SJSA1 (cell line): Measurements from ENCODE around the gene FGD3. TPM values are rescaled to one million over a fixed set of nuclear protein-coding genes. Genes with fewer than 3 reads are reported as not detected.
"Not testable (repeated sequence)": the region's sequence is repeated elsewhere in the genome, so short reads cannot be mapped to it uniquely, and the experiment has no call there.

Experiments used
- DNase-seq, 2 experiments: peaks; one replicate each; pipeline ENCODE4 v3.0.0-alpha.2; 2015 to 2020; ENCODE audit warnings: low spot score in 2 of 2, low read depth in 1 of 2
- H3K27ac ChIP-seq: fragments of 250-450 bp; sonication (Bioruptor Pico); 2 replicates; pipeline ENCODE4 v1.5.1; 2020; ENCODE audit warnings: mild to moderate bottlenecking, moderate library complexity
- H3K27me3 ChIP-seq: fragments of 250-450 bp; sonication (Bioruptor Pico); replicated peaks from 2 replicates; pipeline ENCODE4 v1.5.1; 2020; ENCODE audit warnings: mild to moderate bottlenecking, moderate library complexity
- H3K36me3 ChIP-seq: fragments of 250-450 bp; sonication (Bioruptor Pico); 2 replicates; pipeline ENCODE4 v1.5.1; 2020; ENCODE audit warnings: mild to moderate bottlenecking
- H3K4me1 ChIP-seq: fragments of 250-450 bp; sonication (Bioruptor Pico); replicated peaks from 2 replicates; pipeline ENCODE4 v1.6.1; 2021; ENCODE audit warnings: mild to moderate bottlenecking
- H3K4me3 ChIP-seq: fragments of 250-450 bp; sonication (Bioruptor Pico); 2 replicates; pipeline ENCODE4 v1.5.1; 2020; ENCODE audit warnings: mild to moderate bottlenecking
- H3K9me3 ChIP-seq: fragments of 250-450 bp; sonication (Bioruptor Pico); replicated peaks from 2 replicates; pipeline ENCODE4 v1.5.1; 2020; ENCODE audit warnings: mild to moderate bottlenecking
- total RNA-seq: library from RNA; depleted of rRNA; stranded (reverse); fragments of >200 nt; shearing (Covaris generic); gene quantifications from 2 replicates; pipeline ENCODE4 v1.2.3, GENCODE V29; 2014; rRNA removed

The FGD3 gene, protein sequence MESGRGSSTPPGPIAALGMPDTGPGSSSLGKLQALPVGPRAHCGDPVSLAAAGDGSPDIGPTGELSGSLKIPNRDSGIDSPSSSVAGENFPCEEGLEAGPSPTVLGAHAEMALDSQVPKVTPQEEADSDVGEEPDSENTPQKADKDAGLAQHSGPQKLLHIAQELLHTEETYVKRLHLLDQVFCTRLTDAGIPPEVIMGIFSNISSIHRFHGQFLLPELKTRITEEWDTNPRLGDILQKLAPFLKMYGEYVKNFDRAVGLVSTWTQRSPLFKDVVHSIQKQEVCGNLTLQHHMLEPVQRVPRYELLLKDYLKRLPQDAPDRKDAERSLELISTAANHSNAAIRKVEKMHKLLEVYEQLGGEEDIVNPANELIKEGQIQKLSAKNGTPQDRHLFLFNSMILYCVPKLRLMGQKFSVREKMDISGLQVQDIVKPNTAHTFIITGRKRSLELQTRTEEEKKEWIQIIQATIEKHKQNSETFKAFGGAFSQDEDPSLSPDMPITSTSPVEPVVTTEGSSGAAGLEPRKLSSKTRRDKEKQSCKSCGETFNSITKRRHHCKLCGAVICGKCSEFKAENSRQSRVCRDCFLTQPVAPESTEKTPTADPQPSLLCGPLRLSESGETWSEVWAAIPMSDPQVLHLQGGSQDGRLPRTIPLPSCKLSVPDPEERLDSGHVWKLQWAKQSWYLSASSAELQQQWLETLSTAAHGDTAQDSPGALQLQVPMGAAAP
- not detected in 2 replicates for total RNA-seq

DNA sequence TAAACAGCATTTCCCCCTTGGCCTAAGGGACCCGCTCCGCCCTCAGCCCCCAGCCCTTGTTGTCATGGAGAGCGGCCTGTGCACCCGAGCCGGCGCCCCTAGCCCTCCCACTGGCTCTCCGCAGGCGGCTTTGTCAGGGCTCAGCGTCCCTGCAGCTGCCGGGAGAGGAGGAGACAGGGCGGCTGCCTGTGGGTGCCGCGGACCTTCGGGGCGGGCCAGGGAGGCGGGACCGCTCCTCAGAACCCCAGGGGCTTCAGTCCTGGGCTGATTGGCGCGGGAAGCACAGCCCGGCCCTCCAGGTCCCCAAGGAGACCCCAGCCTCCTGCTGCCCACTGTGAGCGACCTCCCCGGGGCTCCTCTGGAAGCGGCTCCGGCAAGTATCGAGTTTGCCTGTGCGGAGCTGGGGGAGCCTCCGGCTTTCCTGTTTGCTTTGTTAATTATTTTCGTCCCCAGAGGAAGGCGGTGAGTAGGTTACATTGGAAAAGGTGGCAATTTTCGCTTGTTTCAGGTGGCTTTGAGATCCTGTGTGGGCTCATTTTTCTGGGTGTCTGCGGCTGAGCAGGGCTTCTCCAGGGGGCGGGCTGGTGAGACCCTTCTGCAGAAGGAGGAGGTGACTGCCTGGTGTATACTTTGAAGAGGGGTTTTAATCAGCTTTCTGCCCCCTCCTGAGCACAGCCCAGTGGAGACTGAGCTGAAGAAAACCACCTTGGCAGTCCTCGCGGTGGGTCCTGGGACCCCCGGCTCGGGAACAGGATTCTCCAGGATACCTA, at the start of gene FGD3:
TSS of gene FGD3 (plus strand) at position 256 of the 770 bp plus-strand sequence. CDS start 28,734 bp downstream, outside the sequence.
- H3K9me3 ChIP-seq, result no peaks in the 10 kb centered on the region
- H3K4me1 ChIP-seq, result no peaks in the 10 kb centered on the region
- DNase-seq, result no peak
- H3K36me3 ChIP-seq, result no peaks in the 10 kb centered on the region
- peak within 1 kb of the TSS; percentile 24 for H3K4me3 ChIP-seq
- H3K27ac ChIP-seq, result no peak within 1 kb of the TSS
- H3K27me3 ChIP-seq, result peaks cover 12% of the 10 kb centered on the region

DNA sequence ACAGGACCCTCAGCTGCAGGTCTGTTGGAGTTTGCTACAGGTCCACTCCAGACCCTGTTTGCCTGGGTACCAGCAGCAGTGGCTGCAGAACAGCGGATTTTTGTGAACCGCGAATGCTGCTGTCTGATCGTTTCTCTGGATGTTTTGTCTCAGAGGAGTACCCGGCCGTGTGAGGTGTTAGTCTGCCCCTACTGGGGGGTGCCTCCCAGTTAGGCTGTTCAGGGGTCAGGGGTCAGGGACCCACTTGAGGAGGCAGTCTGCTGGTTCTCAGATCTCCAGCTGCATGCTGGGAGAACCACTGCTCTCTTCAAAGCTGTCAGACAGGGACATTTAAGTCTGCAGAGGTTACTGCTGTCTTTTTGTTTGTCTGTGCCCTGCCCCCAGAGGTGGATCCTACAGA, 42.2 kb upstream of the FGD3 start:
- H3K27me3 ChIP-seq, H3K4me3 ChIP-seq, H3K27ac ChIP-seq, H3K9me3 ChIP-seq, H3K4me1 ChIP-seq, DNase-seq, H3K36me3 ChIP-seq: not testable (repeated sequence)

DNA sequence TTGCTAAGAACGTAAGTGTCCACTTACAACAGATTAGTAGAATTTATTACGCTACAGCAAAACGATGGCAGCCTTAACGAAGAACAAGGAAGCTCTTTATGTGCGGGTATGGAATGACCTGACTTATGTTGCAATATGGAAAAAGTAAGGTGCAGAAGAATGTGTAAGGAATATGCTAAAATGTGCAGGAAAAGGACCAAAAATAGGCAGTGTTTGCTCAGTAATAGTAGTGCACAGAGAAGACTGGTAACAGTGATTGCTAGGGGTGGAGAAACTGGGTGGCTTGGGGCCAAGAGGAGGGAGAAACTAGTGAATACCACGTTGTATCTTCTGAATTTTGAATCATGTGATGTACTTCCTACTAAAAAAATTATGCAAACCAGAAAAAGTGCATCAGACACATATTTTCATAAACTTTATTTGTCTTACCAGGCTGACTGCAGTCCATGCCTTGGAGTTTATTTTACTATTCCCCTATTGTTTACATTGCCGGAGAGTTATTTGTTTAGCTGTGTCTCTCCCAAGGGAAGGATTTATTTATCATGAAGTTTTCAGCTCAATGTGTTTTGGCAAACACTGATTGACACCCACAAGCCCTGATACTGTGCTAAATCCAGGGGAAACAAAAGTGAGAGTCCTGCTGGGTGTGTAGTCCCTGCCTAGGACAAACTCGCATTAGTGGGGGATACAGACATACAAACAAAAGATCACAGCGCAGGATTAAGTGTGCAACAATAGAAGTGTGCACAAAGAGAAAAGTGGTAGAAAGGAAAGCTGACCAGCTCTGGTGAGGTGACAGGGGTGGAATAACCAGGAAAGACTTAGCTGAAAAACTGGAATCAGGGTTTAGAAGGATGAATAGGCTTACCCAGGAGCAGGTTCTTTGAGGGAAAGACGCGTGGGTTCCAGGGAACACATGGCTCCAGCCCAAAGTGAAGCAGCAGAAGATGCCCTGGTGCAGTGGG, 35.5 kb upstream of the FGD3 start:
- H3K4me3 ChIP-seq, result no peak overlapping the region
- peaks cover 3% of the 10 kb centered on the region; the same call in 1 of the 2 replicates for H3K27me3 ChIP-seq
- H3K36me3 ChIP-seq, result no peaks in the 10 kb centered on the region
- no peak overlapping the region for H3K27ac ChIP-seq
- DNase-seq, result peak in 1 of 2 experiments; percentile 33
- H3K9me3 ChIP-seq, result no peaks in the 10 kb centered on the region
- peaks cover 10% of the 10 kb centered on the region for H3K4me1 ChIP-seq

DNA sequence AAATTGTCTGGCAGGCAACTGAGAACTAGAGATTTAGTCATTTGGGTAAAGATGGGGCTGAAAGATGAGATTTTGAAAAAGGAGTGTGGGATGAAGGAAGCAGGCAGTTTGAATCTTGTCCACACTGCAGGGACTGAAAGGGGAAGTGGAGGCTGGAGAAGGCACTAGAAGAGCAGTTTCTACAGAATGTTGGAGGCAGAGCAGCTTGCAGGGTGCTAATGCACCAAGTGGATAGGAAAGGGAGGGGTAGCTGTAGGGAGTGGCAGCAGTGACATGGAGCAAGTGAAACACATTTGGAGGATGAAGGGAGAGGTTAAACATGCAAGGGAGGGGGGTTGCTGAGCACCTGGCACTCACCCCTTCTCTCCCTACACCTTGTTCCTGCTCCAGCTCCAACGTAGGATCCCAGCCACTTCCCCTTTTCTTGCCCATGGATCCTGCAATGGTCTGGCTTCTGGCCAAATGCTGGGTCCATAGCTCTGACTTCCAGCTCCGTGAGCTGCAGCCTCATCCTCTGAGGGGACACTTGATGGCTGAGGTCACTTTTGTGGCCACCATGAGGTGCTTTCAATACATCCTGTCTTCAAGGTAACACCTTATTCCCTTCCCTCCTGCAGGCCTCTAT, 30.0 kb upstream of the FGD3 start:
- H3K4me3 ChIP-seq, result no peak overlapping the region
- H3K27me3 ChIP-seq, result peaks cover 4% of the 10 kb centered on the region; the same call in 1 of the 2 replicates
- H3K4me1 ChIP-seq, result no peaks in the 10 kb centered on the region; the same call in 1 of the 2 replicates
- H3K9me3 ChIP-seq, result no peaks in the 10 kb centered on the region
- no peak overlapping the region for H3K27ac ChIP-seq
- no peaks in the 10 kb centered on the region for H3K36me3 ChIP-seq
- DNase-seq, result no peak

DNA sequence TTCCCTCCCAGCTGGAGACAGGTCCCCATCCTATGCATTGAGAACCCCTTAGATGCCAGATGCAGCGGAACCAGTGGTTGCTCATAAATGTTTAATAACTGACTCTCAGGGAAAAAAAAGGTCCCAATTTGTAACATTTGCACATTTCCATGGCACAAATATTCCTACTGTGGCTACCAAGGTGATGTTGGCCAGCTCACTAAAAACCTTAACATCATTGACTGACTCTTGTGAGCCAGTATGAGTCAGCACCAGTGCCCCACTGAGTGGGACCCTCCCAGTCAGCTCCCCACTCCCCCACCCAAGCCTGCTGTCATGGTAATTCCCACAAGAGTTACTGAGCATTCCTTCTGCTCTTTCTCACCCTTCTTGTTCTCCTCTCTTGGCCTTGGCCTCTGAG, 26.9 kb upstream of the FGD3 start:
- H3K27me3 ChIP-seq, result peaks cover 4% of the 10 kb centered on the region; the same call in 1 of the 2 replicates
- H3K4me3 ChIP-seq, result no peak overlapping the region
- H3K27ac ChIP-seq, result no peak overlapping the region
- no peaks in the 10 kb centered on the region for H3K9me3 ChIP-seq
- H3K36me3 ChIP-seq, result no peaks in the 10 kb centered on the region
- no peaks in the 10 kb centered on the region for H3K4me1 ChIP-seq
- DNase-seq, result no peak

DNA sequence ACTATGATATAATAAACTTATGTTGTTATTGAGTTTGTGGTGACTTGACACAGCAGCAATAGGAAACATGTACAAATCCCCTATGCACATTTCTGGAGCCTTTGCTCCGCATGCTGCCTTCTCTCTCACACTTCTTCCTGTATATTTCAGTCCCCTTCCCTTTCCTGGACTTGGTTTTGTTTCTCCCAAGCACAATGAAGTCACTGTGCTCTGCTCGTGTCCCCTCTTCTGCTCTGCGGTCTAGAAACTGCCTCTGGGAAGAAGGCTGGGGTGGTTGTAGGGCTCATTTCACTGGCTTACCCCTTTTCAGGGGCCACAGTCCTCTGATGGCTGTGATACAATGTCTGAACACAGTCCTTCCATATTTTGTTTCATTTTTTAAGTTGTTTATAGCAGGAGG, 15.7 kb upstream of the FGD3 start:
- DNase-seq, result no peak

DNA sequence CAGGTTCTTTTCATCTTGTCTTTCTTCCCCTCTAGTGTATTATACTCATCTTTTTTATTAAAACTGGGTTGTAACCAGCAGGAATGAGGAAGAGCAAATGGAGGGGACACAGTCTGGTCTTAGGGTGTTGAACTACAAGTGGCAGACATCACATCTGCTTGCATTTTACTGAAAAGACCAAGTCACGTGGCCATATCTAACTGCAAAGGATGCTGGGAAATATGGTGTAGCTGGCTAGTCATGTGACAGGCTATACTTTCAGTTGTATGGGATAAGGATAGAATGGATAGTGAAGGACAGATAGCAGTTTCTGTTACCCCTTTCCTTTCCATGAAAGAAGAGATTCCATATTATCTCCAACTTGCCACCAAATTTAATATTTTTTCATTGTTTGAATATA, 13.0 kb upstream of the FGD3 start:
- H3K27ac ChIP-seq, result no peak overlapping the region
- DNase-seq, result no peak
- H3K9me3 ChIP-seq, result no peaks in the 10 kb centered on the region
- no peak overlapping the region for H3K4me3 ChIP-seq
- no peaks in the 10 kb centered on the region for H3K27me3 ChIP-seq
- no peaks in the 10 kb centered on the region for H3K36me3 ChIP-seq
- no peaks in the 10 kb centered on the region for H3K4me1 ChIP-seq

More for the DNA sequence above, 15.7 kb upstream of the FGD3 start:
- no peaks in the 10 kb centered on the region for H3K9me3 ChIP-seq
- no peak overlapping the region for H3K4me3 ChIP-seq
- H3K27ac ChIP-seq, result no peak overlapping the region
- no peaks in the 10 kb centered on the region for H3K4me1 ChIP-seq
- no peaks in the 10 kb centered on the region for H3K27me3 ChIP-seq
- no peaks in the 10 kb centered on the region for H3K36me3 ChIP-seq

DNA sequence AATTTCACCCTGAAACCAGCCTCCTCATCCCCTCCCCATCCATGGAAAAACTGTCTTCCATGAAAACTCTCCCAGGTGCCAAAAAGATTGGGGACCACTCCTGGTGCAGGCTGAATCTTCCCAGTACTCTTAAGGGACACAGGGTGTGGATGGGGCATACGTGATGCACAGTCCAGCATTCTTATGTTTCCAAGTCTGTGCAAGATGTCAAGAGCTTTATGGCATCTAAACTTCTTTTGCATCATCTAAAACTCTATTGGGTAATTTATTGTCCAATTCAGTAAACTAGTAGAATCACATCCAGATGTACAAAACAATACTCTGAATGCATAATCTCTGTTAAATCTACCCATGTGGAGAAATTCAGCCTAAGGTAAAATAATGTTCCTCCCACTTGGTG, 9.3 kb upstream of the FGD3 start:
- H3K36me3 ChIP-seq, result no peaks in the 10 kb centered on the region
- no peak overlapping the region for H3K27ac ChIP-seq
- H3K4me3 ChIP-seq, result no peak overlapping the region
- H3K27me3 ChIP-seq, result no peaks in the 10 kb centered on the region
- no peak for DNase-seq
- no peaks in the 10 kb centered on the region for H3K4me1 ChIP-seq
- H3K9me3 ChIP-seq, result no peaks in the 10 kb centered on the region

DNA sequence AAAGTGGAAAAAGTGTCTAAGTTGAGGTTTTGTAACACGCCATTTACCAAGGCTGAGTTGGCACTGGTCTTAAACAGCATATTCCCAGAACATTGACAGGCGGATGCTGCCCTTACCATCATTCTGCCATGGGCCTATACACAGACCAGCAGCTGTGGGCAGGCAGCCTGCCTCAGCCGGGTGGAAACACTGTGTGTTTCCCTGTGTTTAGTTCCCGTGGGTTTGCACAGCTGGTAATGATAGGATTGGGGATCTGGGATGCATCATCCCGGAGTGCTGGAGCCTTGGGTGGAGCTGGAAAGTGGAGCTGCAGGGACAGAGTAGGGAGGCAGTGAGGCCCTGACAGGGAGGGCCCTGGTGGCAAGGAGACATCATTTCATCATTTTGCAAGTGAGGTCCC, 5.5 kb upstream of the FGD3 start:
- H3K9me3 ChIP-seq, result no peaks in the 10 kb centered on the region
- no peak overlapping the region for H3K27ac ChIP-seq
- no peak for DNase-seq
- H3K27me3 ChIP-seq, result 0 out of 2 replicates have a peak, but pooled peaks cover 2% of the 10 kb centered on the region
- no peaks in the 10 kb centered on the region for H3K4me1 ChIP-seq
- no peaks in the 10 kb centered on the region for H3K36me3 ChIP-seq
- H3K4me3 ChIP-seq, result no peak overlapping the region

DNA sequence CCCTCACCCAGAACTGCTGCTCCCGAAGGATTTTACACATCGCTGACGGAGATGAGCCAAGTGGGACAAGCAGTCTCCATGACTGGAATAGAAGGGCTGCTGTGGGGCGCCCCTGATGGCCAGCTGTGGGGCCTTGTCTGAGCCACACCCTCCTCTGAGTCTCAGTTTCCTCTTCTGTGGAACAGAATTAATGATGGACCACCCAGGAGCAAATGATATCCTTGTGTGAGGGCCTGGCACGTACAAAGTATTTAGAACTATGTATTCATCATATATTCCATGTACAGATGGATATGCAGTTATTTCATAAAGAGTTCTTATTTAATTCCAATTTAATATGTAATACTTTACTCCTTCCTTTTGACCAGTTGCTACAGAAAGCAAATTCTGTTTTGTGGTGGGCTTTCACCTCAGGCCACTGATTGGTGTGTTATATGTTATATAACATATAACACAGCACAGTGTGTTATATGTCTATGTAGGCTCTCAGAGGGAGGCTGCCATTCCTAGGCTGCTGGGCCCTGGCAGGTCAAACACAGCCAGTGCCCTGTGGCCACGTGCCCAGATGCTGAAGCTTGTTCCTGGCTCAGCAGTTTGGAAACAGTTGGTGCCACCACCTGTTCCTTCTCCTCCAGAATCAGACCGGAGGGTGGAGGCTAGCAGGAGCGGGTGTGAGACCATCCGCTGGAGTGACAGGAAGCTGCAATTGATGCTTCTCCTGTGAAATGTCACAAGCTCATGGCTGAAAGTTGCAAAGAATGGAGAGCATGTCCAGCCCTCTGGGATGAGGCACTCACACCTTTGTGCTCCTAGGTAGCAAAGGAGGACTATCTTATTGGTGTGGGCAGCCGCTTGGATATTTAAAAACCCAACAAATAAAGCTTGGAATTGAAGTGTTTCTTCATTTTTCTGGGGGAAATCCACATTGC, 4.4 kb upstream of the FGD3 start:
- no peak for DNase-seq
- no peaks in the 10 kb centered on the region for H3K9me3 ChIP-seq
- peaks cover 5% of the 10 kb centered on the region for H3K27me3 ChIP-seq

DNA sequence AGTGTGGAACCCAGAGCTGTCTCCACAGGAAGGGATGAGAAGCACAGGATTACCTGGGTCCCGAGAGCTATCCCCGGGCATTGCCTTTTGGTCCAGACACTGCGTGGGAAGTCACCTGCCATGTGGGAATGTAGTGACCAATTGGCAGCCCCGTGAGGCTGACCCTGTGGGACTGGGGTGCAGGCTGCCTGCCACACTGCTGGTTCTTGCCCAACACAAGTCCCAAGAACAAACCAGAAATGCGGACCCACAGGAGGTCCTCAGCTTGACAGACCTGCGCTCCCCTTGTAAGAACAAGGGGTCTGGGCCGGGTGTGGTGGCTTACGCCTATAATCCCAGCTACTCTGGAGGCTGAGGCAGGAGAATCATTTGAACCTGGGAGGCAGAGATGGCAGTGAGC, 2.4 kb upstream of the FGD3 start:
- H3K36me3 ChIP-seq, result no peaks in the 10 kb centered on the region
- H3K27me3 ChIP-seq, result peaks cover 12% of the 10 kb centered on the region
- no peak for DNase-seq
- no peaks in the 10 kb centered on the region for H3K9me3 ChIP-seq
- H3K4me1 ChIP-seq, result no peaks in the 10 kb centered on the region
- H3K4me3 ChIP-seq, result no peak overlapping the region
- H3K27ac ChIP-seq, result no peak overlapping the region

More for the DNA sequence above, 4.4 kb upstream of the FGD3 start:
- H3K4me3 ChIP-seq, result no peak overlapping the region
- no peaks in the 10 kb centered on the region for H3K4me1 ChIP-seq
- H3K27ac ChIP-seq, result no peak overlapping the region
- no peaks in the 10 kb centered on the region for H3K36me3 ChIP-seq

DNA sequence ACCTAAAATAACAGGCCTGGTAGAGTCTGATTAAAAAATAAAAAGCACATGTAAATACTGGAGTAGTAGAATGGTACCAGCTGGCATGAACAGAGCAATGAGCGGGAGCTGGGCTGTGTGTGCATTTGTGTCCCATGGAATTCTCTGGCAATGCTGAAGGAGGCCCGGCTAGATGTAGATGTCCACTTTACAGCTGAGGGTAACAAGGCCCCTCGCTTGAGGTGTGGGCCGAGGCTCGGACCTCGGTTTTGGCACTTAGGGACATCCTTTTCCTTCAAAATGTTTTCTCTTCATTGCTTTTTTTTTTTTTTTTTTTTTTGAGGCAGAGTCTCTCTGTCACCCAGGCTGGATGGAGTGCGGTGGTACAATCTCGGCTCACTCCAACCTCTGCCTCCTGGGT, 1.5 kb upstream of the FGD3 start:
- no peaks in the 10 kb centered on the region for H3K36me3 ChIP-seq
- H3K9me3 ChIP-seq, result no peaks in the 10 kb centered on the region
- H3K27ac ChIP-seq, result no peak overlapping the region
- H3K4me1 ChIP-seq, result no peaks in the 10 kb centered on the region
- DNase-seq, result no peak
- H3K4me3 ChIP-seq, result no peak overlapping the region
- peaks cover 12% of the 10 kb centered on the region for H3K27me3 ChIP-seq
